LNCaP clone FGC (cell line): Measurements from ENCODE around the gene MYOF.
"Not testable (repeated sequence)": the region's sequence is repeated elsewhere in the genome, so short reads cannot be mapped to it uniquely, and the experiment has no call there.

Experiments
- DNase-seq: peaks from one replicate; pipeline ENCODE4 v3.0.0-alpha.2; 2011; ENCODE audit warnings: low read depth
- H3K4me3 ChIP-seq: 2 replicates; pipeline ENCODE4 v1.5.1; 2011; ENCODE audit warnings: mild to moderate bottlenecking, low read depth, low read length, control low read depth
- TF ChIP-seq, protein P1 (sequence below): IDR thresholded peaks from 2 replicates; pipeline ENCODE4 v1.5.1; 2012; ENCODE audit warnings: mild to moderate bottlenecking; ENCODE audit not compliant: control insufficient read depth, insufficient read depth; ENCODE audit errors: extremely low read depth

Gene MYOF

DNA sequence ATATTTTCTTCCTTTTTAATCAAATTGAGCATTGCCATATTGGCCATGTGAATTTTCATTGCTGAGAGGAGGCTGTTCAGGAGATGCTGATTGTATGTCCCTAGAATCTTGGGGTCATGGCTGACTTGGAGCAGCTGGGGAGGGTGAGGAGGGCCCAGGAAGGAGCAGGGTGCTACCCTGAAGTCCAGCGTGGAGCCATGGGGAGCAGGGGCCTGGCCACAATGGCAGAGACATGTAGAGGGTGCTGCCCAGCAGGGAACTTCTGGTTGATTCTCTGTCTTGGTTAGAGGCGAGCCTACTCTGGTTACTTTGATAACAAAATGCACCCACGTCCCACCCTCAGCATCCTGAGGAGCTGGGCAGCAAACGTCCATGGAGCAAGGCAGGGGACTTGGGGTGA lies 186.0 kb downstream of the MYOF start:
- DNase-seq: no peak
- no peak overlapping the region for H3K4me3 ChIP-seq
- TF ChIP-seq, protein P1, sequence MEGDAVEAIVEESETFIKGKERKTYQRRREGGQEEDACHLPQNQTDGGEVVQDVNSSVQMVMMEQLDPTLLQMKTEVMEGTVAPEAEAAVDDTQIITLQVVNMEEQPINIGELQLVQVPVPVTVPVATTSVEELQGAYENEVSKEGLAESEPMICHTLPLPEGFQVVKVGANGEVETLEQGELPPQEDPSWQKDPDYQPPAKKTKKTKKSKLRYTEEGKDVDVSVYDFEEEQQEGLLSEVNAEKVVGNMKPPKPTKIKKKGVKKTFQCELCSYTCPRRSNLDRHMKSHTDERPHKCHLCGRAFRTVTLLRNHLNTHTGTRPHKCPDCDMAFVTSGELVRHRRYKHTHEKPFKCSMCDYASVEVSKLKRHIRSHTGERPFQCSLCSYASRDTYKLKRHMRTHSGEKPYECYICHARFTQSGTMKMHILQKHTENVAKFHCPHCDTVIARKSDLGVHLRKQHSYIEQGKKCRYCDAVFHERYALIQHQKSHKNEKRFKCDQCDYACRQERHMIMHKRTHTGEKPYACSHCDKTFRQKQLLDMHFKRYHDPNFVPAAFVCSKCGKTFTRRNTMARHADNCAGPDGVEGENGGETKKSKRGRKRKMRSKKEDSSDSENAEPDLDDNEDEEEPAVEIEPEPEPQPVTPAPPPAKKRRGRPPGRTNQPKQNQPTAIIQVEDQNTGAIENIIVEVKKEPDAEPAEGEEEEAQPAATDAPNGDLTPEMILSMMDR: no peak

DNA sequence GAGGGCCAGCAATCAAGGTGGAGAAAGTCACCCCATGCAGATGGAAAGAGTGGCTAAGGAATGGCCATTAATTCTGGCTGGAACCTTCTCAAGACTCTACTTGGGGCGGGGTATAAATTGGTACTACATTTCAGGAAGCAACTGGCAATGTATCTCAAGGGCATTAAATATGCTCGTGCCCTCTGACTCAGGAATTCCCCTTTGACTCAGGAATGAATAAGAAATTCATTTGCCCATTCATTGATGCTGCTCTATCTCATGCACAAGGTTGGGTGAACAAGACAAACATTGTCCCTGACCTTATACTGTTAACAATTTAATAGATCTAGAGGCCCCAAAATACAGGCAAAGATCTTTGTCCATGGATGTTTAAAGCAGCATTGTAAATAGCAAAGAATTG lies 188.1 kb downstream of the MYOF start:
- DNase-seq: no peak
- H3K4me3 ChIP-seq: no peak overlapping the region

DNA sequence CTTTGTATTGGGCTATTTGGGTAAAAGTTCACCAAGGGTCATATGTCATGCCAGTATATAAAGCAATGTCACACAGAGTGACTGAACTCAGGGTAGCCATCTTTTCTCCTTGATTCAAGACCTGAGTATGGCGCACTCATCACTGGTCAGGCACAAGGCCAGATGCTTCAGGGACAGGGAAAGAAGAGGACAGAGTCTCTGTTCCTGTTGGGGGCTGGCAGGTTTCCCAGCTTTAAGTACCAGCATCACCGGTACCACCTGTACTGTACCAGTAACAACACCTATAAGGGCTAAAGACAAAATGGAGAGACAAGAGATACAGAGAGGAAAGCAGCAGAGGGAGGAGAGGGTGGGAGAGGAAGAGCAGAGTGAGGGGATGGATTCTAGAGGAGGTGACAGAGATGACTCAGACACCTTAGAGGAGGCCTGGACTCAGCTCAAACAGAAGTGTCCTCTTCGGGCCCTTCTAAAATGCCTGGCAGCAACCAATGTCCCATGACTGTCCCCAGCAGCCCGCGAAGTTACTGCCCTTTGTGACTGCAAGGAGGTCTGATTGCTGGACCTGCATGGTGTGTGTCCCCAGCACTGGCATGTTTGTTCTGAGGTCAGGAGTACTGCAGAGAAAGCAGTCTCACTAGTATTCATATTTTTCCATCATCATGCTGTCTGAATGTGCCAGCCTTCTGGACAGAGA lies 191.3 kb downstream of the MYOF start:
- no peak for DNase-seq
- no peak overlapping the region for H3K4me3 ChIP-seq
- TF ChIP-seq, protein P1: no peak

More for the DNA sequence above, 188.1 kb downstream of the MYOF start:
- TF ChIP-seq, protein P1: no peak

DNA sequence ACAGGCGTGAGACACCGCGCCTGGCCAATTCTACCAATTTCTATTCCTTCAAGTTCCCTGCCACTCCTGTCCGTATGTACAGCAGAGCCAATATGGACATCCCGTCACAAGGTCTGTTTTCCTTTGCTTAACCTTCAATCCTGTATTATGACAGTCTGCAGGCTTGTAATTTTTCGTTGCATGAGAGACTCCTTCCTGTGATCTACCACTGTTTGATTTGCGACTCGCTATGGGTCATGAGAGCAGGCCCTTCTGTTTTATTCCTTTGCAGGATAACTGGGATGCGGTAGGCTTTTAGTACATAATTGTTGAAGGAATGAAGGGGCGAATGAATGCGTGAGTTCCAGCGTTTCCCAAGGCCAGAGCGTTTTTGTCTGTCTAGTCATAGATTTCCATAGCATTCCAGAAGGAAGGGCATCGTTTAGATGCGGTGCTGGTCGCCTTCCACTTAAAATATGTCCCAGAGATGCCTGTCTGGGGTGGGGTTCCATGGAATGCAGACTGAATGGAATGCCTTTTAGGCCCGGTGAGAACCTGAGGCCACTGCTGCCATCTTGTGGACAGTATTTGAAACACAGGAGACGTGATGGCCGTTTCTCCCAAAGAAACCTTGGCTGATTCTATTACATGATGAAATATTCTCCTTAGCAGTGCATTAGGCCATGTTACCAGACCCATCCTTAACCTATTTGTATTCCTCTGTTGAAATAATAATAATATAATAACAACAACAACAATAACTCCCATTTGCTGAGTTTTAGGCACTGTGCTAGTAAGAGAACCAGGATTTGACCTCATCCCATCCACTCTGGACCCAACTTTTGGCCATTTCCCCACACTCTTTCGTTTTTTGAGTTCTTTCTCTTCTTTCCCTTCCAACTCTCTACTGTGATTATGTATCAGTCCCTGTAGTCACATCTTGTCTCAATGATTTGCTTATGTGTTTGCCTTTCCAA lies 193.2 kb downstream of the MYOF start:
- H3K4me3 ChIP-seq: no peak overlapping the region
- TF ChIP-seq, protein P1: peak; percentile 78
- DNase-seq: peak; percentile 18

DNA sequence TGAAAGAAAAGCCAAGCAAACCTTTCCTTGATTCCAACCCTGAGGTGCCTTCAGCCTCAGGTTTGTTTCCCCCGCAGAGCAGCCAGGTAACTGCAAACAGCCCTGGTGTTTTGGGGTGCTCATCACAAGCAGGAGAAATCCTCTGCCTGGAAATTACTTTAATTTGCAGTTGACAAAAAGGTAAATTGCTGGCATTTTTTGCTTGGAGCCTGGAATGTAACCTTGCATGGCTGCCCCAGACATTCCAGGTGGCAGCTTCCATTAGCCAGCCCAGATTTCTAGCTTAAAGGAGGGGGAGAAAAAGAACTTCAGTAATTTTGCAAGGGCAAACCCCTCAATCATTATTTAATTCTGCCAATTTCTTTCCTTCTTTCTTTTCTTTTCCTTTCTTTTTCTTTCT lies 194.4 kb downstream of the MYOF start:
- TF ChIP-seq, protein P1: no peak
- no peak overlapping the region for H3K4me3 ChIP-seq
- no peak for DNase-seq

DNA sequence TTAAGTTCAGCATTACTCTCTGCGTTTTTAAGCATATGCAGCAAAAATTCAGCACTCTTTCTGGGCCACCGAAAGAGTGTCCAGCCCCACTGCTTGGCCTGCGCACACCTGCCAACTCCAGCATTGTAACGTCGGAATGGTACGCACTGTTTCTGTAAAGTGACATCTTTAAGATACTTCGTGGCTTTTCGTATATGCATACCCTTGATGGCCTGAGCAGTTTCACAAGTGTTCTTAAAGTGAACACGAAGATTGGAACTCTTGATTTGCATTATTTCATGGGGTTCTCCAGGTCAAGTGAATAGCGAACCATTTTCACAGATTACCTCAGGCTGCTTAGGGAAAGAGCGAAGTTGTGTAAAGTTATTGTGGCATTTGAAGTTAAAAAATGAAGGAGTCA lies 197.9 kb downstream of the MYOF start:
- not testable (repeated sequence) for DNase-seq, H3K4me3 ChIP-seq

DNA sequence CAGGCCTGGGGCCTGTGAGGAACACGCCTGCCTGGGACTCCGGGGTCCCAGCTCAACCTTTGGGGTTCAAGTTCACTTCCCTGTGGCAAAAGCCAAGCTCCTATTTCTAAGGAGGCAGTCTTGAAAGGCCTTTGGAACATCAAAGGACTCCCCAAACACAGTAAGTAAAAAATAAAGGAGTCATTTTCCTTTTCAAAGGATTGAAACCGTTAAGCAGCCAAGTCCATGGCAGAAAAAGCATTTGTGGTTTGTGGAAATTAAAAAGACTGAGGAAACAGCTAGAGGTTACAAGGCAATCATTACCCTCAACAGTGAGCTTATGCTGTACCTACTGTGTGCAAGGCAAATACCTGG lies 200.8 kb downstream of the MYOF start:
- no peak for DNase-seq
- H3K4me3 ChIP-seq: no peak overlapping the region
- TF ChIP-seq, protein P1: no peak
